Neural progenitor cell (in vitro differentiated cells): ENCODE results near the gene MAD1L1.

Experiments
- CTCF ChIP-seq: fragments of 200-600 bp; sonication (generic); IDR thresholded peaks from 2 replicates; pipeline ENCODE4 v1.5.1; 2017; ENCODE audit warnings: antibody characterized with exemption, mild to moderate bottlenecking
- EZH2 ChIP-seq: fragments of 200-600 bp; sonication (generic); IDR thresholded peaks from 2 replicates; pipeline ENCODE4 v1.6.1; 2017; ENCODE audit warnings: antibody characterized with exemption, mild to moderate bottlenecking, moderate library complexity

- TF ChIP-seq CTCF (no peak), EZH2 (no peak)
These were observed 207.6 kb downstream of the MAD1L1 start for GRCh38 chr7:2025188-2025587.
